Measurements from ENCODE around the gene ITM2B. TPM values are rescaled to one million over a fixed set of nuclear protein-coding genes. Genes with fewer than 3 reads are reported as not detected.
A peak's percentile ranks its signal among the peaks of the same experiment; 100 is the strongest.

The ITM2B gene
- total and polyA plus RNA-seq, 12 donors: 229 to 1,235 (median 697) TPM

- DNase-seq: peak in 3 of 7 donors; percentile 13 to 37 (median 23)
- Histone ChIP-seq H3K36me3 (replicated peaks in 1 of 2) (no peaks in the 10 kb centered on the region), H3K9me3 (replicated peaks in 1 of 3) (peaks cover 0 to 12% (median 9%) of the 10 kb centered on the region in 3 donors), H3K4me3 (peak overlapping the region in 1 of 4 donors; percentile 28), H3K27ac (no peak overlapping the region), H3K4me1 (replicated peaks in 1 of 2) (no peaks in the 10 kb centered on the region), H3K27me3 (no peaks in the 10 kb centered on the region)
- intact Hi-C loops (cut with DNase I): no loop called here
- TF ChIP-seq, protein P1, sequence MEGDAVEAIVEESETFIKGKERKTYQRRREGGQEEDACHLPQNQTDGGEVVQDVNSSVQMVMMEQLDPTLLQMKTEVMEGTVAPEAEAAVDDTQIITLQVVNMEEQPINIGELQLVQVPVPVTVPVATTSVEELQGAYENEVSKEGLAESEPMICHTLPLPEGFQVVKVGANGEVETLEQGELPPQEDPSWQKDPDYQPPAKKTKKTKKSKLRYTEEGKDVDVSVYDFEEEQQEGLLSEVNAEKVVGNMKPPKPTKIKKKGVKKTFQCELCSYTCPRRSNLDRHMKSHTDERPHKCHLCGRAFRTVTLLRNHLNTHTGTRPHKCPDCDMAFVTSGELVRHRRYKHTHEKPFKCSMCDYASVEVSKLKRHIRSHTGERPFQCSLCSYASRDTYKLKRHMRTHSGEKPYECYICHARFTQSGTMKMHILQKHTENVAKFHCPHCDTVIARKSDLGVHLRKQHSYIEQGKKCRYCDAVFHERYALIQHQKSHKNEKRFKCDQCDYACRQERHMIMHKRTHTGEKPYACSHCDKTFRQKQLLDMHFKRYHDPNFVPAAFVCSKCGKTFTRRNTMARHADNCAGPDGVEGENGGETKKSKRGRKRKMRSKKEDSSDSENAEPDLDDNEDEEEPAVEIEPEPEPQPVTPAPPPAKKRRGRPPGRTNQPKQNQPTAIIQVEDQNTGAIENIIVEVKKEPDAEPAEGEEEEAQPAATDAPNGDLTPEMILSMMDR (IDR thresholded peaks at IDR 0.05): no peak
- TF ChIP-seq POLR2A (IDR thresholded peaks at IDR 0.05): no peak
- WGBS, 4 donors: 66 to 81% (median 72%) methylated on average over 30 to 47 of the region's 47 CpGs
Observed at GRCh38 chr13:48318821-48319511, 86.0 kb downstream of the ITM2B start.

Other genes starting within 250 kb of the ITM2B start
- 10 to 100 TPM; 37.0 to 93.2 (median 55.8) TPM for gene SUCLA2, start 231.9 kb upstream of the ITM2B start, total RNA-seq
- 100 to 1,000 TPM in 1 of 3 donors, 10 to 100 TPM in 2; 20.4 to 104 (median 24.2) TPM for gene SUCLA2, start 231.9 kb upstream of the ITM2B start, polyA plus RNA-seq
- 10 to 100 TPM in 7 of 9 donors, 1 to 10 TPM in 2; 4.0 to 18.4 (median 12.0) TPM for gene NUDT15, start 195.5 kb upstream of the ITM2B start, total RNA-seq
- 10 to 100 TPM; 12.1 to 20.1 (median 13.6) TPM for gene NUDT15, start 195.5 kb upstream of the ITM2B start, polyA plus RNA-seq
- gene MED4, start 138.1 kb upstream of the ITM2B start, total RNA-seq: 10 to 100 TPM; 12.9 to 47.7 (median 35.7) TPM
- 10 to 100 TPM; 33.5 to 93.1 (median 45.7) TPM for gene MED4, start 138.1 kb upstream of the ITM2B start, polyA plus RNA-seq
- gene RB1, start 70.5 kb downstream of the ITM2B start, total RNA-seq: 10 to 100 TPM; 26.1 to 78.0 (median 49.7) TPM
- gene RB1, start 70.5 kb downstream of the ITM2B start, polyA plus RNA-seq: 10 to 100 TPM; 10.4 to 42.6 (median 14.5) TPM
- 10 to 100 TPM in 8 of 9 donors, 1 to 10 TPM in 1; 8.6 to 56.6 (median 27.5) TPM for gene LPAR6, start 179.9 kb downstream of the ITM2B start, total RNA-seq
- 10 to 100 TPM; 20.3 to 56.2 (median 55.7) TPM for gene LPAR6, start 179.9 kb downstream of the ITM2B start, polyA plus RNA-seq

Data from adrenal gland (tissue), 12 donors.